ENCODE measurements around the gene DOCK10. TPM values are rescaled to one million over a fixed set of nuclear protein-coding genes. Genes with fewer than 3 reads are reported as not detected.

The DOCK10 gene
- total and polyA plus RNA-seq, 10 of the 15 experiments (the other 5 are each of a cell fraction or from before 2014, with no cell fraction given), result 16.9 to 120 (median 85.5) TPM

DNA sequence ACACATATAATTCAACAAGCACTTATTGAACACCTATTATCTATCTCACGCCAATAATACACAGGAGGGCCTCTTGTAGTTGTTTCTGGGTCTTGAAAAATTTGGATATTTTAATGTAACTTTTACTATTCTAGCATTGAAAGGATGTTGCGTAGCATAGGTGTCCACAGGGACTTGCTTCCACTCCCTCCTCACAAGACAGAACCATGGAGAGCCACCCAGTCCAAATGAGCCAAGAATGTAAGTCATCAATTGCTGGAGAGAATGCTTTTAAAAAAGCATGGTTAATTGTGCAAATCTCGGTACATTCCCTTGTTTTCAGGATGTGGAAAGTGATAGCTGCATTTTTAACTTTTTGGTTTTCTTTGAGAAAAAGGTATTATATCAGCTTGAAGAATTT is 46.8 kb downstream of the DOCK10 start:
- SMC1A ChIA-PET (ENCODE audit: uncharacterized antibody, unreplicated experiment), result interaction anchor here (1.0 to 1.4 kb wide), 3 partner anchors 14 to 70 kb away, joined by 3 to 4 read pairs (median 3); no protein-coding TSS in a partner anchor
- no peak for TF ChIP-seq TCF3 (IDR thresholded peaks at IDR 0.05; ENCODE audit: borderline replicate concordance, insufficient read depth, low read depth, low read length)
- TF ChIP-seq RBBP5 (conservative IDR thresholded peaks at IDR 0.05), result no peak
- TF ChIP-seq EP300 (IDR thresholded peaks at IDR 0.05; ENCODE audit: borderline replicate concordance in 1 of 2, control insufficient read depth in 1 of 2, low read depth in 2 of 2, low read length in 2 of 2), result no peak
- no peak for TF ChIP-seq YY1 (IDR thresholded peaks at IDR 0.05; ENCODE audit: low read depth, low read length)
- TF ChIP-seq JUND (IDR thresholded peaks at IDR 0.05; ENCODE audit: low read depth, low read length), result no peak
- TF ChIP-seq FOXM1 (IDR thresholded peaks at IDR 0.05; ENCODE audit: low read depth, low read length), result no peak
- TF ChIP-seq ZBTB33 (IDR thresholded peaks at IDR 0.05), result no peak
- no peak for TF ChIP-seq MYB (IDR thresholded peaks at IDR 0.05; ENCODE audit: borderline replicate concordance, low read depth, low read length)
- TF ChIP-seq ZNF622 (IDR thresholded peaks at IDR 0.05), result no peak
- TF ChIP-seq ETV6 (conservative IDR thresholded peaks at IDR 0.05 in 1 of 2, IDR thresholded peaks at IDR 0.05 in 1 of 2; ENCODE audit: borderline replicate concordance in 1 of 2, low read depth in 1 of 2), result no peak
- TF ChIP-seq BCL11A (IDR thresholded peaks at IDR 0.05; ENCODE audit: low read depth, low read length), result no peak
- TF ChIP-seq RAD21 (IDR thresholded peaks at IDR 0.05; ENCODE audit: insufficient read depth, low read depth, low read length), result no peak
- no peak for TF ChIP-seq EGR1 (IDR thresholded peaks at IDR 0.05; ENCODE audit: borderline replicate concordance in 1 of 2, low read depth in 2 of 2, low read length in 2 of 2)
- TF ChIP-seq, protein P1, sequence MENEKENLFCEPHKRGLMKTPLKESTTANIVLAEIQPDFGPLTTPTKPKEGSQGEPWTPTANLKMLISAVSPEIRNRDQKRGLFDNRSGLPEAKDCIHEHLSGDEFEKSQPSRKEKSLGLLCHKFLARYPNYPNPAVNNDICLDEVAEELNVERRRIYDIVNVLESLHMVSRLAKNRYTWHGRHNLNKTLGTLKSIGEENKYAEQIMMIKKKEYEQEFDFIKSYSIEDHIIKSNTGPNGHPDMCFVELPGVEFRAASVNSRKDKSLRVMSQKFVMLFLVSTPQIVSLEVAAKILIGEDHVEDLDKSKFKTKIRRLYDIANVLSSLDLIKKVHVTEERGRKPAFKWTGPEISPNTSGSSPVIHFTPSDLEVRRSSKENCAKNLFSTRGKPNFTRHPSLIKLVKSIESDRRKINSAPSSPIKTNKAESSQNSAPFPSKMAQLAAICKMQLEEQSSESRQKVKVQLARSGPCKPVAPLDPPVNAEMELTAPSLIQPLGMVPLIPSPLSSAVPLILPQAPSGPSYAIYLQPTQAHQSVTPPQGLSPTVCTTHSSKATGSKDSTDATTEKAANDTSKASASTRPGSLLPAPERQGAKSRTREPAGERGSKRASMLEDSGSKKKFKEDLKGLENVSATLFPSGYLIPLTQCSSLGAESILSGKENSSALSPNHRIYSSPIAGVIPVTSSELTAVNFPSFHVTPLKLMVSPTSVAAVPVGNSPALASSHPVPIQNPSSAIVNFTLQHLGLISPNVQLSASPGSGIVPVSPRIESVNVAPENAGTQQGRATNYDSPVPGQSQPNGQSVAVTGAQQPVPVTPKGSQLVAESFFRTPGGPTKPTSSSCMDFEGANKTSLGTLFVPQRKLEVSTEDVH (IDR thresholded peaks at IDR 0.05; ENCODE audit: low read depth, partially characterized antibody), result no peak
- TF ChIP-seq CHD4 (IDR thresholded peaks at IDR 0.05), result no peak
- in situ Hi-C loops (cut with MboI) (no loop called here), intact Hi-C loops (cut with micrococcal nuclease; ENCODE audit: unreplicated experiment) (no loop called here)
- Histone ChIP-seq H3K9ac (ENCODE audit: control insufficient read depth, insufficient read depth, low read length) (no peak overlapping the region), H3K4me3 (no peak overlapping the region), H3K79me2 (ENCODE audit: control insufficient read depth, insufficient read depth, low read length) (peaks cover 12% of the 10 kb centered on the region), H3K36me3 (ENCODE audit: control insufficient read depth in 2 of 2, insufficient read depth in 2 of 2, low read length in 1 of 2) (peaks cover 0 to 8% of the 10 kb centered on the region in 2 experiments; a peak in 3 of 4 replicates), H2AFZ (ENCODE audit: control insufficient read depth, low read depth, low read length) (no peak overlapping the region), H3K4me1 (ENCODE audit: control insufficient read depth, insufficient read depth, low read length) (no peaks in the 10 kb centered on the region), H3K27me3 (replicated peaks in 1 of 2; ENCODE audit: control insufficient read depth in 2 of 2, insufficient read depth in 2 of 2, low read length in 1 of 2) (no peaks in the 10 kb centered on the region), H3K9me3 (replicated peaks; ENCODE audit: control insufficient read depth, insufficient read depth, low read length) (no peaks in the 10 kb centered on the region), H4K20me1 (ENCODE audit: control insufficient read depth, insufficient read depth) (no peaks in the 10 kb centered on the region), H3K4me2 (ENCODE audit: control insufficient read depth, insufficient read depth) (no peak overlapping the region), H3K27ac (ENCODE audit: control insufficient read depth, insufficient read depth) (no peak overlapping the region)
- POLR2A ChIA-PET, result no interaction called here
- CTCF ChIA-PET, result interaction anchor here (1.9 kb wide), 1 partner anchor 9 kb away, joined by 5 read pairs; no protein-coding TSS in a partner anchor
- no peak for DNase-seq (ENCODE audit: low read depth, low spot score)
- no TSS peak for BruUV-seq (replicated peaks)
- 94% methylated on average over 3 of the region's 3 CpGs for WGBS (ENCODE audit: insufficient coverage, insufficient replicate concordance, low lambda C conversion rate, missing lambda C conversion rate)
- no peak for ATAC-seq
- FAIRE-seq, result no peak
- RAD21 ChIA-PET (ENCODE audit: unreplicated experiment), result interaction anchor here (1.3 kb wide), 1 partner anchor 38 kb away, joined by 3 read pairs; no protein-coding TSS in a partner anchor
